ENCODE data around the gene TSPAN31. TPM values are rescaled to one million over a fixed set of nuclear protein-coding genes. Genes with fewer than 3 reads are reported as not detected.

Gene TSPAN31
- total RNA-seq, 1 experiment from 2014 or later, result 12.9 TPM

DNA sequence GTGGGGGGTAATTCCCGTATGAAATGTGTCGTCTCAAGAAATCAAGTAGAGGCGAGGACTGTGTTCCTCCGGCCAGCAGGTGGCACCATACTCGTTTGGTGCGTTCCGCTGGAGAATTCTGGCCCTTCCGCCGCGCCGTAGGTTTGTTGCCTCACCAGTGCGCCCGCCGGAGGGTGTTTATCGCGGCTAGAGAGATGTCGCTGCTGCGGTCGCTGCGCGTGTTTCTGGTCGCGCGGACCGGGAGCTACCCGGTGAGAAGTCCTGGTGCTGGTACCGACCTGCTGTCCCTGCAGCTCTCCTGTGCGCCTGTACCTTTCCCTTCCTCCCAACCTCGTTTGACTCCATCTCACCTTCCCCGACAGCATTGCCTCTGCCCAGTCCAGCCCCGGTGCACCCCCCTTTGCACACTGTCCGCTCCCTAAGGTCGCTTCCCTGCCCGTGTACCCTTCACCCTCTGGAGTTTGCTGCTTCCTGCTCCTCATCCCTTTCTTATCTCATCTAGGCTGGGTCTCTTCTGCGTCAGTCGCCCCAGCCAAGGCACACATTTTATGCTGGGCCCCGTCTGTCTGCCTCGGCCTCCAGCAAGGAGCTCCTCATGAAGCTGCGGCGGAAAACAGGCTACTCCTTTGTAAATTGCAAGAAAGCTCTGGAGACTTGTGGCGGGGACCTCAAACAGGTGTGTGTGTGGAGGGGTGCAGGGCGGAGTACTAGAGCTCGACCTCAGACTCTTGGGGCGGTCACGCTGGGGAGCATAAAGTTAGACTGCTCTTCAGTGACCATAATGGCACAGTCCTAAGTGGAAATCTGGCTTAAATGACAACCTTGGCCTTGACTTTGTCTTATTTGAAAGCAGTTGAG, 38.0 kb downstream of the TSPAN31 start, which contains the start of gene TSFM:
TSFM (plus strand) TSS at position 180 of the 858 bp plus-strand sequence; CDS start at position 195, 15 bp downstream.
- no peaks in the 10 kb centered on the region for H3K27me3 ChIP-seq (ENCODE audit: control insufficient read depth, insufficient read depth, low read length)
- H3K4me3 ChIP-seq (ENCODE audit: insufficient read depth, low read depth, low read length), result peak within 1 kb of the TSS; percentile 97
- peak; percentile 90 for DNase-seq
- H3K36me3 ChIP-seq (replicated peaks; ENCODE audit: control insufficient read depth, insufficient read depth, low read length), result peaks cover 8% of the 10 kb centered on the region

DNA sequence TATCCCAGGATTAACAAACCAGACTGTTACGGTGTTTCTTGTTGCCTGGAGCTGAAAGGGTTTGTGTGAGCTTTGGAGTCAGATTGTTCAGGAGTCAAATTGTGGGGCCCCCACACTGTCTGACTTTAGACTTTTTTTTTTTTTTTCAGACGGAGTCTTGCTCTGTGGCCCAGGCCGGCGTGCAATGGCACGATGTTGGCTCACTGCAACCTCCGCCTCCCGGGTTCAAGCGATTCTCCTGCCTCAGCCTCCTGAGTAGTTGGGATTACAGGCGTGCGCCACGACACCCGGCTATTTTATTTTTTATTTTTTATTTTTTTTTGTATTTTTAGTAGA, 38.6 kb downstream of the TSPAN31 start:
- Histone ChIP-seq H3K27me3 (ENCODE audit: control insufficient read depth, insufficient read depth, low read length) (no peaks in the 10 kb centered on the region), H3K4me3 (ENCODE audit: insufficient read depth, low read depth, low read length) (peak overlapping the region; percentile 97), H3K36me3 (replicated peaks; ENCODE audit: control insufficient read depth, insufficient read depth, low read length) (peaks cover 8% of the 10 kb centered on the region)
- DNase-seq, result no peak

DNA sequence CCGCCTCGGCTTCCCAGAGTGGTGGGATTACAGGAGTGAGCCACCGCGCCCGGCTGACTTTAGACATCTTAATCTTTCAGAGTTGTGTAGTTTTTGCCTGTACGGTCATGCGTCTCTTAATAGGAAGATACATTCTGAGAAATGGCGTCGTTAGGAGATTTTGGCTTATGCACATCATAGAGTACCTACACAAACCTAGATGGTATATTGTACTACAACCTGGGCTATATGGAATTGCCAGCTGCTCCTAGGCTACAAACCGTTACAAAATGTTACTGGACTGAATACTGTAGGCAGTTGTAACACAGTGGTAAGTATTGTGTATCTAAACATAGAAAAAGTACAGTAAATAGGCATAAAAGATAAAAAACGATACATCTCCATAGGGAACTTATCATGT, 39.0 kb downstream of the TSPAN31 start:
- H3K4me3 ChIP-seq (ENCODE audit: insufficient read depth, low read depth, low read length), result no peak overlapping the region
- peaks cover 8% of the 10 kb centered on the region for H3K36me3 ChIP-seq (replicated peaks; ENCODE audit: control insufficient read depth, insufficient read depth, low read length)
- no peak for DNase-seq
- no peaks in the 10 kb centered on the region for H3K27me3 ChIP-seq (ENCODE audit: control insufficient read depth, insufficient read depth, low read length)

DNA sequence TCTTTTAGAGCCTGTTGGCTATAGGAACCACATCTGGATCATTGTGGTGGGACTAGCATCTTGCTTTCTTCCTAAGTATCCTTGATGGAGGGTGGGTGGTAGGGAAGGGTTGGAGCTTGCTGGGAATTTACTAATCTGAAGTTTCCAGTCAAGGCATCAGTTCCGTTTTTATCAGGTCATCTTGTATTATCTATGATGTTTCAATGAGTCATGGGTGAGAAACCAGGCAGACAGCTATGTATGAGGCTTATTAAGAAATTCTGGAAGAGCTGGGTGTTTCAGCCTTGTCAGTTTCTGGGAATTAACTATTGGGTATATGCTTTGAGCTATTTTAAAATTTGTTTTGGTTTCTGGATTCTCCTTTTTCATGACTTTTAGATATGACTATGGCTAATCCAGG, 49.1 kb downstream of the TSPAN31 start:
- no peaks in the 10 kb centered on the region for H3K27me3 ChIP-seq (ENCODE audit: control insufficient read depth, insufficient read depth, low read length)
- H3K4me3 ChIP-seq (ENCODE audit: insufficient read depth, low read depth, low read length), result no peak overlapping the region
- H3K36me3 ChIP-seq (replicated peaks; ENCODE audit: control insufficient read depth, insufficient read depth, low read length), result peaks cover 14% of the 10 kb centered on the region
- no peak for DNase-seq

DNA sequence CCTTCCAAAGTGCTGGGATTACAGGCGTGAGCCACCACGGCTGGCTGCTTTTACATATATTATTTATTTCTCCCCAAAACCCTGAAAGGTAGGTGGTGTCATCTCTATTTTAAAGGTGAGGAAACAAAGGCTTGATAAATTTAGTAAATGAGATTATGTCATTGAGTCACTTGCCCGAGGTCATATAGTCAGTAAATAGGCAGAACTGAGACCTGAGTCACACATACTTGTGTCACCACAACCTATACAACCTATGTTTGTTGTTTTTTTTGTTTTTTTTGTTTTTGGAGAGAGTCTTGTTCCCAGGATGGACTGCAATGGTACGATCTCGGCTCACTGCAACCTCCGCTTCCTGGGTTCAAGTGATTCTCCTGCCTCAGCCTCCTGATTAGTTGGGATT, 50.5 kb downstream of the TSPAN31 start:
- no peak for DNase-seq
- Histone ChIP-seq H3K4me3 (ENCODE audit: insufficient read depth, low read depth, low read length) (no peak overlapping the region), H3K27me3 (ENCODE audit: control insufficient read depth, insufficient read depth, low read length) (no peaks in the 10 kb centered on the region), H3K36me3 (replicated peaks; ENCODE audit: control insufficient read depth, insufficient read depth, low read length) (peaks cover 14% of the 10 kb centered on the region)

DNA sequence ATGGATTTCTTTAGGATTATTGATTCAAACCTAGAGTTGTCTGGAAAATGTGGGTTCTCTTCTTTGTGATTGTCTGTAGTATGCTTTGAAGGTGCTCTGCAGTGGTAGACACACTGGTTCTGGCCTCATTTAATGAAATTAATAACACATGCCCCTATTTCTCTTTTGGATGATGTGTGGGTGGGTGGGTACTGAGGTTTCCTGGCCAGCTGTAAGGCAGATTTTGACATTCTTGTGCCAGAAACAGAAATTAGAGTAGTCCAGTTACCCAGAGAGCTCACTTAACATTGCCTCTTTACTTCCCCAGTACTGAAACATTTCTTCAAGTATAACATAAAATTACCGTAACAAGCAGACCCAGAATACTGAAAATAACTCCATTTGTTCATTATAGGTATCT, 52.2 kb downstream of the TSPAN31 start:
- Histone ChIP-seq H3K27me3 (ENCODE audit: control insufficient read depth, insufficient read depth, low read length) (no peaks in the 10 kb centered on the region), H3K36me3 (replicated peaks; ENCODE audit: control insufficient read depth, insufficient read depth, low read length) (peaks cover 14% of the 10 kb centered on the region), H3K4me3 (ENCODE audit: insufficient read depth, low read depth, low read length) (no peak overlapping the region)
- no peak for DNase-seq

DNA sequence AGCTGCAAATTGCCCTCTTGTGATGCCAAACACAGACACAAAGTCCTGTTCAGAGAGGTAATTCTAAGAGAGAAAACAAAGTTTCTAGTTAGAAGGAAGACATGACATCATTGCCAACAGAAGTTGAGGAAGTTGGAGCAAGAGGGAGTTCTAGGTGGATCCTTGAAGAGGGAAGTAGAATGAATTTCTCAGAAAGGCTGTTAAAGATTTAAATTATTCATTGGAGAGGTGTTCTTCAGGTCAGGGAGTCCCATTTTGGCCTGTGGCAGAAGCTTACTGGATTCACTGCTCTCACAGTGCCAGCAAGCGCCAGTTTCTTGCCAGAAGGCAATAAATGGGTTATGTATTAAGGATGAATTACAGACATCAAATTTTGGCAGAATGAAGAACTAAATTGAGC, 53.1 kb downstream of the TSPAN31 start:
- Histone ChIP-seq H3K27me3 (ENCODE audit: control insufficient read depth, insufficient read depth, low read length) (no peaks in the 10 kb centered on the region), H3K36me3 (replicated peaks; ENCODE audit: control insufficient read depth, insufficient read depth, low read length) (peaks cover 11% of the 10 kb centered on the region), H3K4me3 (ENCODE audit: insufficient read depth, low read depth, low read length) (no peak overlapping the region)
- no peak for DNase-seq

Other genes starting within 250 kb of the TSPAN31 start
- 7.1 and 8.3 TPM in 2 replicates for gene DDIT3, start 224.5 kb upstream of the TSPAN31 start, total RNA-seq (2014; rRNA removed; shearing (Covaris generic))
- 3.8 and 4.2 TPM in 2 replicates for gene MBD6, start 222.2 kb upstream of the TSPAN31 start, total RNA-seq (2014; rRNA removed; shearing (Covaris generic))
- gene DCTN2, start 197.8 kb upstream of the TSPAN31 start, total RNA-seq (2014; rRNA removed; shearing (Covaris generic)), result 98.2 and 125 TPM in 2 replicates
- 1.0 and 1.3 TPM in 2 replicates for gene KIF5A, start 195.0 kb upstream of the TSPAN31 start, total RNA-seq (2014; rRNA removed; shearing (Covaris generic))
- gene PIP4K2C, start 153.8 kb upstream of the TSPAN31 start, total RNA-seq (2014; rRNA removed; shearing (Covaris generic)), result 26.0 and 26.3 TPM in 2 replicates
- 42.9 and 52.9 TPM in 2 replicates for gene DTX3, start 140.2 kb upstream of the TSPAN31 start, total RNA-seq (2014; rRNA removed; shearing (Covaris generic))
- gene ARHGEF25, start 133.6 kb upstream of the TSPAN31 start, total RNA-seq (2014; rRNA removed; shearing (Covaris generic)), result 8.7 and 19.8 TPM in 2 replicates
- gene B4GALNT1, start 111.8 kb upstream of the TSPAN31 start, total RNA-seq (2014; rRNA removed; shearing (Covaris generic)), result 0.59 and 0.70 TPM in 2 replicates
- 65.5 and 74.1 TPM in 2 replicates for gene OS9, start 50.9 kb upstream of the TSPAN31 start, total RNA-seq (2014; rRNA removed; shearing (Covaris generic))
- 0.30 and 0.35 TPM in 2 replicates for gene AGAP2, start 6.3 kb upstream of the TSPAN31 start, total RNA-seq (2014; rRNA removed; shearing (Covaris generic))
- gene CDK4, start 7.3 kb downstream of the TSPAN31 start, total RNA-seq (2014; rRNA removed; shearing (Covaris generic)), result 234 and 275 TPM in 2 replicates
- 1.9 and 4.3 TPM in 2 replicates for gene MARCHF9, start 10.1 kb downstream of the TSPAN31 start, total RNA-seq (2014; rRNA removed; shearing (Covaris generic))
- gene CYP27B1, start 22.0 kb downstream of the TSPAN31 start, total RNA-seq (2014; rRNA removed; shearing (Covaris generic)), result 0.26 and 0.59 TPM in 2 replicates
- gene METTL1, start 27.1 kb downstream of the TSPAN31 start, total RNA-seq (2014; rRNA removed; shearing (Covaris generic)), result 7.1 and 13.8 TPM in 2 replicates
- gene EEF1AKMT3, start 27.6 kb downstream of the TSPAN31 start, total RNA-seq (2014; rRNA removed; shearing (Covaris generic)), result 3.2 and 3.6 TPM in 2 replicates
- 57.7 and 67.8 TPM in 2 replicates for gene TSFM, start 37.7 kb downstream of the TSPAN31 start, total RNA-seq (2014; rRNA removed; shearing (Covaris generic))
- gene AVIL, start 73.7 kb downstream of the TSPAN31 start, total RNA-seq (2014; rRNA removed; shearing (Covaris generic)), result 0.38 TPM in 1 of 2 replicates, not detected in the other
- gene CTDSP2, start 101.7 kb downstream of the TSPAN31 start, total RNA-seq (2014; rRNA removed; shearing (Covaris generic)), result 59.3 and 74.2 TPM in 2 replicates
- gene ATP23, start 196.5 kb downstream of the TSPAN31 start, total RNA-seq (2014; rRNA removed; shearing (Covaris generic)), result 20.6 and 21.9 TPM in 2 replicates

Data from H7 (cell line).